ENCODE data around the gene ABCC4.

GRCh38 chr13:95245071-95245470 lies 56.2 kb downstream of the ABCC4 start:
- TF ChIP-seq, protein P1, sequence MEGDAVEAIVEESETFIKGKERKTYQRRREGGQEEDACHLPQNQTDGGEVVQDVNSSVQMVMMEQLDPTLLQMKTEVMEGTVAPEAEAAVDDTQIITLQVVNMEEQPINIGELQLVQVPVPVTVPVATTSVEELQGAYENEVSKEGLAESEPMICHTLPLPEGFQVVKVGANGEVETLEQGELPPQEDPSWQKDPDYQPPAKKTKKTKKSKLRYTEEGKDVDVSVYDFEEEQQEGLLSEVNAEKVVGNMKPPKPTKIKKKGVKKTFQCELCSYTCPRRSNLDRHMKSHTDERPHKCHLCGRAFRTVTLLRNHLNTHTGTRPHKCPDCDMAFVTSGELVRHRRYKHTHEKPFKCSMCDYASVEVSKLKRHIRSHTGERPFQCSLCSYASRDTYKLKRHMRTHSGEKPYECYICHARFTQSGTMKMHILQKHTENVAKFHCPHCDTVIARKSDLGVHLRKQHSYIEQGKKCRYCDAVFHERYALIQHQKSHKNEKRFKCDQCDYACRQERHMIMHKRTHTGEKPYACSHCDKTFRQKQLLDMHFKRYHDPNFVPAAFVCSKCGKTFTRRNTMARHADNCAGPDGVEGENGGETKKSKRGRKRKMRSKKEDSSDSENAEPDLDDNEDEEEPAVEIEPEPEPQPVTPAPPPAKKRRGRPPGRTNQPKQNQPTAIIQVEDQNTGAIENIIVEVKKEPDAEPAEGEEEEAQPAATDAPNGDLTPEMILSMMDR (conservative IDR thresholded peaks at IDR 0.05; ENCODE audit: low read depth, low read length): no peak
- no peak for TF ChIP-seq EZH2 (IDR thresholded peaks at IDR 0.05; ENCODE audit: low read length, unreplicated experiment)

Data from PC-3 (cell line).